HL-60 (cell line): ENCODE results near the gene CFAP299.

Source experiments
- DNase-seq, 2 experiments: peaks; one replicate each; pipeline ENCODE4 v3.0.0-alpha.2; 2010 to 2020; ENCODE audit warnings: low read depth in 1 of 2, low spot score in 1 of 2
- H3K27ac ChIP-seq: fragments of 250-450 bp; sonication (Bioruptor Pico); replicated peaks from 2 replicates; pipeline ENCODE4 v1.5.1; 2020; ENCODE audit warnings: mild to moderate bottlenecking, moderate library complexity
- H3K27me3 ChIP-seq: fragments of 250-450 bp; sonication (Bioruptor Pico); 2 replicates; pipeline ENCODE4 v1.5.1; 2021; ENCODE audit warnings: mild to moderate bottlenecking, moderate library complexity; ENCODE audit not compliant: insufficient read depth, poor library complexity, severe bottlenecking
- H3K4me3 ChIP-seq: replicated peaks from 2 replicates; pipeline ENCODE4 v1.5.1; 2011; ENCODE audit warnings: mild to moderate bottlenecking, control low read depth, low read length; ENCODE audit not compliant: insufficient read depth
- CTCF ChIP-seq: IDR thresholded peaks from one replicate; pipeline ENCODE4 v1.5.1; 2011; ENCODE audit warnings: low read length, control low read depth, inconsistent platforms; ENCODE audit not compliant: insufficient read depth
- GABPA ChIP-seq: IDR thresholded peaks from 2 replicates; pipeline ENCODE4 v1.6.1; 2012; ENCODE audit warnings: low read depth
- POLR2AphosphoS5 ChIP-seq: IDR thresholded peaks from 2 replicates; pipeline ENCODE4 v1.6.1; 2012; ENCODE audit warnings: low read depth
- REST ChIP-seq: IDR thresholded peaks from 2 replicates; pipeline ENCODE4 v1.6.1; 2012; ENCODE audit warnings: low read depth; ENCODE audit not compliant: insufficient replicate concordance
- SPI1 ChIP-seq: IDR thresholded peaks from 2 replicates; pipeline ENCODE4 v1.6.1; 2012; ENCODE audit warnings: low read depth, mild to moderate bottlenecking, borderline replicate concordance

The CFAP299 gene

GRCh38 chr4:80463509-80463908 lies 128.0 kb downstream of the CFAP299 start:
- Histone ChIP-seq H3K27me3 (no peaks in the 10 kb centered on the region), H3K27ac (no peak overlapping the region), H3K4me3 (no peak overlapping the region)
- DNase-seq: no peak
- TF ChIP-seq POLR2AphosphoS5 (no peak), CTCF (no peak), GABPA (no peak), SPI1 (no peak), REST (no peak)

- TF ChIP-seq POLR2AphosphoS5: no peak
- no peak for TF ChIP-seq SPI1
- no peak for TF ChIP-seq GABPA
- no peak for TF ChIP-seq CTCF
- no peak for TF ChIP-seq REST
- no peak for DNase-seq
- no peak overlapping the region for H3K4me3 ChIP-seq
- H3K27ac ChIP-seq: no peak overlapping the region
- no peaks in the 10 kb centered on the region for H3K27me3 ChIP-seq
Measured at GRCh38 chr4:80465238-80465637, 129.7 kb downstream of the CFAP299 start.

GRCh38 chr4:80465736-80466135 lies 130.2 kb downstream of the CFAP299 start:
- Histone ChIP-seq H3K4me3 (no peak overlapping the region), H3K27me3 (no peaks in the 10 kb centered on the region), H3K27ac (no peak overlapping the region)
- DNase-seq: no peak
- TF ChIP-seq GABPA: no peak
- TF ChIP-seq REST: no peak
- TF ChIP-seq POLR2AphosphoS5: no peak
- TF ChIP-seq SPI1: no peak
- no peak for TF ChIP-seq CTCF
